GM12872 (cell line): ENCODE measurements around the gene UIMC1.

Experiments used
- TF ChIP-seq, protein P1 (sequence below): IDR thresholded peaks from 3 replicates; pipeline ENCODE4 v1.5.1; 2011; ENCODE audit warnings: low read depth, mild to moderate bottlenecking, low read length, moderate library complexity; ENCODE audit not compliant: insufficient read depth

Gene UIMC1

DNA sequence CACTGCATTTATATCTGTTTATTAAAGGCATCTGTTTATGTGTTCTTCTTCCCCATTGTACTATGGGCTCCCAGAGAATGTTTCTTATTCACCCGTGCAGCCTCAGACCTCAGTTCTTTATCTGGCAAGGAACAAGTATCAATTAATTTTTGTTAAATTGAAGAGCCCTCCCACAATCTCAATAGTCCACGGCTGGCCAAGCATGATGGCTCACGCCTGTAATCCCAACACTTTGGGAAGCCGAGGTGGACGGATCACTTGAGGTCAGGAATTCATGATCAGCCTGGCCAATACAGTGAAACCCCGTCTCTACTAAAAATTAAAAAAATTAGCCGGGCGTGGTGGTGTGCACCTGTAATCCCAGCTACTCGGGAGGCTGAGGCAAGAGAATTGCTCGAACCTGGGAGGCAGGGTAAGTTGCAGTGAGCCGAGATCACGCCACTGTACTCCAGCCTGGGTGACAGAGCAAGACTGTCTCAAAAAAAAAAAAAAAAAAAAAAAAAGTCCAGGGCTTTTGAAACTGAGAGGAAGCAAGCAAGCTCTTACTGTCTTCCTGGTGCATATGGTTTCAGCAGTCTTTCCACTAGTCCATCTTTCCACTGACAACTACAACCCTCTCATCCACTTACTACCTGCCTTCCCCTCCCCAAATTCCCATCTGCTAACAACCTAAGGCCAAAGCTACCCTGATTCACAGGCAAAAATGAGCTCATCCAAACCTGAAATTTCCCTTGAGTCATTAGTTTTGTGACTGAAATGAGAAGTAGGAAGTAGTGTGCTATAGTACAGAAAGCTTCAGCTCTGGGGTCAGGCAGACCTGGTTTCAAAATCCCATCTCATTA is 105.1 kb downstream of the UIMC1 start:
- TF ChIP-seq, protein P1, sequence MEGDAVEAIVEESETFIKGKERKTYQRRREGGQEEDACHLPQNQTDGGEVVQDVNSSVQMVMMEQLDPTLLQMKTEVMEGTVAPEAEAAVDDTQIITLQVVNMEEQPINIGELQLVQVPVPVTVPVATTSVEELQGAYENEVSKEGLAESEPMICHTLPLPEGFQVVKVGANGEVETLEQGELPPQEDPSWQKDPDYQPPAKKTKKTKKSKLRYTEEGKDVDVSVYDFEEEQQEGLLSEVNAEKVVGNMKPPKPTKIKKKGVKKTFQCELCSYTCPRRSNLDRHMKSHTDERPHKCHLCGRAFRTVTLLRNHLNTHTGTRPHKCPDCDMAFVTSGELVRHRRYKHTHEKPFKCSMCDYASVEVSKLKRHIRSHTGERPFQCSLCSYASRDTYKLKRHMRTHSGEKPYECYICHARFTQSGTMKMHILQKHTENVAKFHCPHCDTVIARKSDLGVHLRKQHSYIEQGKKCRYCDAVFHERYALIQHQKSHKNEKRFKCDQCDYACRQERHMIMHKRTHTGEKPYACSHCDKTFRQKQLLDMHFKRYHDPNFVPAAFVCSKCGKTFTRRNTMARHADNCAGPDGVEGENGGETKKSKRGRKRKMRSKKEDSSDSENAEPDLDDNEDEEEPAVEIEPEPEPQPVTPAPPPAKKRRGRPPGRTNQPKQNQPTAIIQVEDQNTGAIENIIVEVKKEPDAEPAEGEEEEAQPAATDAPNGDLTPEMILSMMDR, result no peak

DNA sequence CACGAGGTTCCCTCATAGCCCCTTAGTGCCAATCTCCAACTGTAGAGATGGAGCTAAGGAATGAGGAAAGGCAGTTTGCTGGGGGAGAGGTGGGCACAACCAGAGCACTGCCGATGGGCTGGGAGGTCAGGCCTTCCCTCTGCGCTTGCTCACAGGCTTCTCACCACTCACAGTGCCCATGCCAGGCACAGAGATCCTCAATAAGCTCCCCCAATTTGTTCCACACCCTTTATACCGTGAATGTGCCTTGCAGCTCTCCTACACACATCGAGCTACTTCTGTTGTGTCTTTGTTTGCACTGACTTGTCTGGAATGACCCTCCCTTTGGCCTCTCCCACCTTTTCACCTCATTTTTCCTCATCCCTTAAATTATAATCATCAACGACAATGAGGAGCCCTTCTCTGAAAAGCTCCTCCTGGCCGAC is 105.8 kb downstream of the UIMC1 start:
- TF ChIP-seq, protein P1, result no peak

DNA sequence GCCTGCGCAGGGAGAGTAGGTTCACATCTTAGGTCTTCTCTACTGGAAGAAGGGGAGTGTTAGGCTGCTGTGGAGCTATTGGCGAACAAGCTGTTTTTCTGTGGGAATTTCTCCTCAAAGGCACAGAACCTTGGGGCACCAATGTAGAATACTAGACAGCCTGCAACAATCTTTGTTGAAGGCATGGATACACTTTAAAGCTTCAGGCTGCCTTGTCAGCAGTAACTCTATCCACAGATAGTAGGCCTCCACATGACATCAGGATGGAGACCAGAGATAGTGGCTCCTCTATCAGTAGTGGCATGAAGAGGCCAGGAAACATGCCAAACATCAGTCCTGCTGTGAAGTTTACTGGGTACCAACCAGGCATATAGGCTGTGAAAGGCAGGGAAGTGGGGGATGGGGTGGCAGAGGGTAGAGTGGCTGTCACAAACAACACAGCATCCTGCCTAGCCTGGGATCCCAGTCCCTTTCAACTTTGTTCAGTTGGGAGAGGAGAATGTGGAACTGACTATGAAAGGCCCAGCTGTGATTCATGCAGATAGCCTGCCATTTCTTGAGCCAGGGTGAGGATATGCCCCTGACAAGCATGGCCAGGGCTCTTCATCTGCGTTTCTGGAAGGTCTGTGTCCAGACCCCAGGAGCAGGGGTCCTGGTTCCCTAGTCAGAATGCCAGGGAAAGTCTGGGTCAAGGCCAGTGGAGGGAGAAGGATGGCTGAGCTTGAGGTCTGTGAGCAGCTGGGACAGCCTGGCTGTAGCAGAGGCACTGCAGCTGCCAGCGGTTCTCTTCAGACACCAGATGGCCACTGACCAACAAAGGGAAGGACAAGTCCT is 106.4 kb downstream of the UIMC1 start:
- TF ChIP-seq, protein P1, result no peak

DNA sequence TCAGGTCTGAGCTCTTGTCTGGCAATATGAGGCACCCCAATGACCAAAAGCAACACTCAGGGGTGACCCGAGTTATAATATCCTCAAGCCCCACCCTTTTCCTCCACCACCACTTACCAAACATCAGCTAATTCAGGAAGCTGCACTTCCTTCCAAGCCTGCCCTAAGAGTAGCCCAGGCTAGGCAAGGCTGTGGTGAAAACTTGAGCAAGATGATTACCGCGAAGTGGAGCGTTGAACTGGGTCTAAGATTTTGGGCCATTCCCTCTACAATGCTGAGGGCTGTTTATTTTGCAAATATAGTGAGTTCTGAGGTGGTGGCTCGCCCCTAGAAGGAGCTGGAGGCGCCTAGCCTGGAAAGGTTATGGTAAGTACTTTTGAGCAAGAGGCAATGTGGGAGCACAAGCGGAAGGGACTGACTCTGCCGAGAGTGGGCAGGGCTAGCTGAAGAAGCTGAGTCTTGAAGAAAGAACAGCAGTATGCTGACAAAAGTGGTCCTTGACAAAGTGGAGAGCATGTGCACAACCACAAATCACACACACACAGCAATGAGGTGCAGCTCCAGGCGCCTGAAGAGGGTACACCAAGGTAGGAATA is 107.2 kb downstream of the UIMC1 start, which contains the start of gene HK3:
Gene HK3, minus strand, starts transcription at position 51 of the 596 bp plus-strand sequence. CDS start 3,187 bp downstream, outside the sequence.
- TF ChIP-seq, protein P1, result no peak

DNA sequence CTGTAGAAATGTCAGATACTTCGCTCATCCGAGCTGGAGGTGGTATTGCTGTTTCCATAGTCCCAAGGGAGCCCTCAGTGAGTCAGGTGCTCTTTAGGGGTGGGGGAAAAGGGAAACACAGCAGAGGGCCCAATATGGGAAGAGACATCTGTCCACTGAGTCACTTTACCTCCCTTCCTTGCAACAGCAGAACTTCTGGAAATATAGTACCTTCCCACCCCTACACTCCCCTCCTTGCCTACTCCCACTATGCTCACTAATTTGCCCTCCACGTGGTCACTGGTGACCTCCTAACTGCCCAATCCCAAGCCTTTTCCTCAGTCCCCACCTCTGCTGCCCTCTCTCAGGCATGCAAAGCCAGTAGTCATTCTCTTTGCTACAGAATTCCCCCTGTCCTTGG is 109.3 kb downstream of the UIMC1 start:
- TF ChIP-seq, protein P1, result no peak

DNA sequence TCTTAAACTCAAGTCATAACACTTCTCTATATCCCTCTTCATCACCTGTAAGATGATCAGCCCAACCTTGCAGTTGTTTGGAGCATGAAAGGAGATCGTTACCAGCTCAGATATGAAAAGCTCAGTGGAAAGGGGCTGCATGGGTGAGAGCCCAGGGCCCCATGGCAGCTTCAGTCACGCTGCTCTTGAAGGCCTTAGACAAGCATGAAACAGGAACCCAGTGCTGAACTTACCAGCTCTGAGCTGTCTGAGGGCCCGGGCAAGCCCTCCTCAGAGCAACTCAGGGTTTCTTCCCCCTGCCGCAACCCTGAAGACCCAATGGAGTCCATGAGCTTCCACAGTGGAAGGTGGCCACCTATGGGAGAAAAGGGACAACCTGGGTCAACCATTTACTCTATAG is 110.7 kb downstream of the UIMC1 start:
- TF ChIP-seq, protein P1, result no peak

DNA sequence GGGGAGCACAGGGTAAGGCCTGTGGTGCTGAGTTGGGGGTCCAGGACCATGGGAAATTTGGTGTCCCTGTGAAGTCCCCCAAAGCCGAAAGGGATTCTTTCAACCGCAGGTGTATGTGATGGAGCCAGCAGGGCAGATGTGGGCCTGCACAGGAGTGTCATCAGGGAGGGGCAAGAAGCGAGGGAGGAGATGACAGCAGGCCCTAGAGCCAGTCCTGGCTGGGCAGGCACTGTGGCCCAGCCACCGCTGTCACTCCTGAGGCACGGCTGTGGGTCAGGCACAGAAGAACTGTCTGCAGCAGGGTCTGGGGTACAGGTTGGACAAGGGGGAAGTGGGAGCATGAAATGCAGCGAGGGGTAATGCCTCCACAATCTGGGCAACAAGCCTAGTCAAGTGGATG is 112.3 kb downstream of the UIMC1 start:
- TF ChIP-seq, protein P1, result no peak
